ENCODE data around the gene NEUROD2. TPM values are rescaled to one million over a fixed set of nuclear protein-coding genes. Genes with fewer than 3 reads are reported as not detected.

The NEUROD2 gene
- total RNA-seq, 2 donors from 2014 or later: not detected

DNA sequence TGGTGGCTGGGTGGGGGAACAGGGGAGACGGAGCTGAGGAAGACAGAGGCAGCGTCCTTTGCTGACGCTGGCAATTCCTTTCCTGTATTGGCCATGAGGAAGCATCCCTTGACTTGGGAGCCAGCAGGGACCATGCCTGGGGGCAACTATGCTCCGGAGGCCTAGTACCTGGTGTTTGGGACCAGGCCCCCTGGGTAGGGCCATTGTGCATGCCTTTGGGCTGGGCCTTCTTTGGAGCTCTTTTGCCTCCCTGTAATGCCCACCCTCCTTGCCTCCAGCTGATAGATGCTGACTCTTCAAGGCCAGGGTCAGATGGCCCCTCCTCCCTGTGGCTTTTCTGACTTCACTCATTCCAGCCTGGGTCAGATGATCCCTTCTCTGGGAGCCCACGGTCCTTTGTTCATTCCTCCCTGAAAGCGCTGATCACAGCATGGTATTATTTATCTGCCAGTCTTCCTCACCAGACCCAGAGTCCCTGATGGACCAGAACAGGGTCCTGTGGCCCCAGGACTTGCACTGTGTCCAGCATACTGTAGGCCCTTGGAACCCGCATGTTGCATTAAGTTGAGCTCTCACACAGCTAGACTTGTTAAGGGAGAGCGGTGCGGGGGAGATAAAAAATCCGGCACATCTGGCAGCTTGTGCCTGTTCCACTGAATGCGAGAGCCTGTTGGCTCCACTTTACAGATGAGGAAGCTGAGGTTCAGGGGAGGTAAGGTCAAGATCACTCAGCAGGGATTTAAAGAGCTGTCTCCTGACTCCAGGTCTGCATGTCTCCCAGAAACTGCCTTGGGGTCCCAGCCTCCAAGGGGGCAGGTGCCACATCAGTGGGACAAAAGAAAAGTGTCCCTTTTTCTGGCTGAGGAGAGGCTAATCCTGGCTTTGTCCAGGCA is 32.1 kb upstream of the NEUROD2 start:
- WGBS, 2 donors: 84 to 85% methylated on average over 11 of the region's 11 CpGs
- no peak for ATAC-seq
- no peaks in the 10 kb centered on the region for H3K9me3 ChIP-seq
- H3K4me1 ChIP-seq: peaks cover 58% of the 10 kb centered on the region
- H3K36me3 ChIP-seq (replicated peaks in 1 of 2; ENCODE audit: insufficient read depth in 1 of 2, low read depth in 2 of 2): no peaks in the 10 kb centered on the region
- H3K4me3 ChIP-seq: no peak overlapping the region
- no peak for DNase-seq
- no peak for TF ChIP-seq POLR2A (IDR thresholded peaks at IDR 0.05)
- TF ChIP-seq, protein P1, sequence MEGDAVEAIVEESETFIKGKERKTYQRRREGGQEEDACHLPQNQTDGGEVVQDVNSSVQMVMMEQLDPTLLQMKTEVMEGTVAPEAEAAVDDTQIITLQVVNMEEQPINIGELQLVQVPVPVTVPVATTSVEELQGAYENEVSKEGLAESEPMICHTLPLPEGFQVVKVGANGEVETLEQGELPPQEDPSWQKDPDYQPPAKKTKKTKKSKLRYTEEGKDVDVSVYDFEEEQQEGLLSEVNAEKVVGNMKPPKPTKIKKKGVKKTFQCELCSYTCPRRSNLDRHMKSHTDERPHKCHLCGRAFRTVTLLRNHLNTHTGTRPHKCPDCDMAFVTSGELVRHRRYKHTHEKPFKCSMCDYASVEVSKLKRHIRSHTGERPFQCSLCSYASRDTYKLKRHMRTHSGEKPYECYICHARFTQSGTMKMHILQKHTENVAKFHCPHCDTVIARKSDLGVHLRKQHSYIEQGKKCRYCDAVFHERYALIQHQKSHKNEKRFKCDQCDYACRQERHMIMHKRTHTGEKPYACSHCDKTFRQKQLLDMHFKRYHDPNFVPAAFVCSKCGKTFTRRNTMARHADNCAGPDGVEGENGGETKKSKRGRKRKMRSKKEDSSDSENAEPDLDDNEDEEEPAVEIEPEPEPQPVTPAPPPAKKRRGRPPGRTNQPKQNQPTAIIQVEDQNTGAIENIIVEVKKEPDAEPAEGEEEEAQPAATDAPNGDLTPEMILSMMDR (IDR thresholded peaks at IDR 0.05): no peak
- intact Hi-C loops (cut with DNase I): no loop called here
- no peak overlapping the region for H3K27ac ChIP-seq
- H3K27me3 ChIP-seq: no peaks in the 10 kb centered on the region

GRCh38 chr17:39639043-39639442 is 31.3 kb upstream of the NEUROD2 start:
- no peak overlapping the region for H3K27ac ChIP-seq
- no peak for ATAC-seq
- H3K4me1 ChIP-seq: peaks cover 66% of the 10 kb centered on the region
- no peaks in the 10 kb centered on the region for H3K27me3 ChIP-seq
- WGBS, 2 donors: 77 to 90% methylated on average over 2 of the region's 2 CpGs
- DNase-seq: no peak
- H3K36me3 ChIP-seq (replicated peaks in 1 of 2; ENCODE audit: insufficient read depth in 1 of 2, low read depth in 2 of 2): no peaks in the 10 kb centered on the region
- intact Hi-C loops (cut with DNase I): no loop called here
- no peak overlapping the region for H3K4me3 ChIP-seq
- no peak for TF ChIP-seq POLR2A (IDR thresholded peaks at IDR 0.05)
- H3K9me3 ChIP-seq: no peaks in the 10 kb centered on the region

- TF ChIP-seq, protein P1 (IDR thresholded peaks at IDR 0.05): no peak
- no peak for TF ChIP-seq POLR2A (IDR thresholded peaks at IDR 0.05)
- DNase-seq (no peak), ATAC-seq (no peak)
- Histone ChIP-seq H3K4me1 (peaks cover 73% of the 10 kb centered on the region), H3K27ac (no peak overlapping the region), H3K36me3 (replicated peaks in 1 of 2; ENCODE audit: insufficient read depth in 1 of 2, low read depth in 2 of 2) (no peaks in the 10 kb centered on the region), H3K9me3 (no peaks in the 10 kb centered on the region), H3K27me3 (no peaks in the 10 kb centered on the region), H3K4me3 (no peak overlapping the region)
- intact Hi-C loops (cut with DNase I): no loop called here
- WGBS, 2 donors: 85 to 92% methylated on average over 7 of the region's 7 CpGs
Measured at GRCh38 chr17:39638317-39638716, 30.6 kb upstream of the NEUROD2 start.

GRCh38 chr17:39636927-39637736 is 29.4 kb upstream of the NEUROD2 start, which contains the start of gene STARD3:
Gene STARD3 (plus strand): TSS chr17:39637144. CDS start chr17:39653532, 16,388 bp downstream.
- TF ChIP-seq POLR2A (IDR thresholded peaks at IDR 0.05): peak; percentile 13 to 67 (median 58)
- TF ChIP-seq, protein P1 (IDR thresholded peaks at IDR 0.05): peak in 1 of 7 experiments; percentile 25
- H3K36me3 ChIP-seq (replicated peaks in 1 of 2; ENCODE audit: insufficient read depth in 1 of 2, low read depth in 2 of 2): no peaks in the 10 kb centered on the region
- H3K4me1 ChIP-seq: peaks cover 76% of the 10 kb centered on the region
- no peaks in the 10 kb centered on the region for H3K9me3 ChIP-seq
- H3K4me3 ChIP-seq: peak within 1 kb of the TSS; percentile 58 to 84
- H3K27ac ChIP-seq: peak within 1 kb of the TSS; percentile 60 to 90 (median 74)
- ATAC-seq (peak; percentile 84), DNase-seq (peak; percentile 92 to 93 (median 93))
- intact Hi-C loops (cut with DNase I): no loop called here
- no peaks in the 10 kb centered on the region for H3K27me3 ChIP-seq
- 0 to 8% methylated on average over 6 to 66 of the region's 69 CpGs for WGBS, 2 donors

DNA sequence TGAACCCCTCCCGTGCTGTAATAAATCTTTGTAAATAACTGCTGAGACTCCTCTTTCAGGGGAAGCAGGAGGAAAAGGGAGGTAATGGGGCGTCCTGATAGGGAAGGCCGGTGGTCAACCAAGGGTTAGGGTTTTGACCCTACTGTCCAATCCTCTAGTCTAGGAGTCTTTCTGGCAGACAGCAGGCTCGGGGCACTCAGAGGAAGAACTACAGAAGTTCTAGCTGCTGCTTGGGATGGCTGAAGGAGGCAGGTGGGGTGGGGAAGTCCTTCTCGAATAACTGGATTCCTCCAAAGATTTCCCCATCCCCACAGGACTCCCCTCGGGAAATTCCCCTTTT is 28.8 kb upstream of the NEUROD2 start:
- 19 to 29% methylated on average over 6 of the region's 6 CpGs for WGBS, 2 donors
- peaks cover 74% of the 10 kb centered on the region for H3K4me1 ChIP-seq
- intact Hi-C loops (cut with DNase I): no loop called here
- H3K9me3 ChIP-seq: no peaks in the 10 kb centered on the region
- no peaks in the 10 kb centered on the region for H3K27me3 ChIP-seq
- H3K4me3 ChIP-seq: peak overlapping the region; percentile 58 to 84
- peak overlapping the region; percentile 60 to 90 (median 74) for H3K27ac ChIP-seq
- DNase-seq: no peak
- TF ChIP-seq, protein P1 (IDR thresholded peaks at IDR 0.05): no peak
- no peak for TF ChIP-seq POLR2A (IDR thresholded peaks at IDR 0.05)
- no peak for ATAC-seq
- no peaks in the 10 kb centered on the region for H3K36me3 ChIP-seq (replicated peaks in 1 of 2; ENCODE audit: insufficient read depth in 1 of 2, low read depth in 2 of 2)

All from body of pancreas (tissue), 4 donors.